Stimulated activated CD4-positive, alpha-beta T cell treated with anti-CD3 and anti-CD28 coated beads, Interleukin-2, amount 100 ng/mL, for 4 hours (primary cell): ENCODE results near the gene NYAP1.
A peak's percentile ranks its signal among the peaks of the same experiment; 100 is the strongest.
"Not testable (repeated sequence)": the region's sequence is repeated elsewhere in the genome, so short reads cannot be mapped to it uniquely, and the experiment has no call there.

Experiments used
- DNase-seq: peaks from one replicate; pipeline ENCODE4 v3.0.0-alpha.2; 2020; ENCODE audit warnings: low read depth

Gene NYAP1

DNA sequence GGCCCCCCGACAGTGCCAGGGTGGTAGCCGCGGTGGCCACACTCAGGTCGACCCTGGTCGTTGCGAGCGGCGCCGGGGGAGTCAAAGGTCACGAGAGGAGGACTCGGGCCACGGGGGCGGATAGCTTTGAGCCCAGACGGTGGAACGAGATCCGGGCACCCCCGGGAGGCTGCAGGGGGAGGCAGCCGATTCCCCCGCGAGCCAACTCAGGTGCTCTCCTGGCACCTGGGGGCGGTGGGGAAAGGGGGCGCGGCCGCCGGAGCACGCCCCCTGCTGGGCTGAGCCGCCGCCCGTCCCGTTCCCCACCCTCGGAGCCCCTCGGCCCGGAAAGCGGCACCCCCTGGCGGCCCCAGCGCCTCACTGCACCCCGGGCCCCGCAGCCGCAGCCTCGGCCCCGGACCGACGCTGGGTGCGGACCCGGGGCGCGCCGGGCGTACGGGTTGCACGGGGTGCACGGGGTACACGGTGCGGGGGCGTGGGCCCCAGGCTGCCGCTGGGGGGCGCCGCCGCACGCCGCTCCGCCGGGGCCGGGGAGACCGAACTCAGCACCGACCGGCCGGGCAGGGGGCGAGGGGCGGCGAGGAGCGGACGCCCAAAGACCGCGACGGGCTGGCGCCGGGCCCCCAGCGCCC lies 521 bp upstream of the NYAP1 start:
- peak; percentile 70 for DNase-seq

DNA sequence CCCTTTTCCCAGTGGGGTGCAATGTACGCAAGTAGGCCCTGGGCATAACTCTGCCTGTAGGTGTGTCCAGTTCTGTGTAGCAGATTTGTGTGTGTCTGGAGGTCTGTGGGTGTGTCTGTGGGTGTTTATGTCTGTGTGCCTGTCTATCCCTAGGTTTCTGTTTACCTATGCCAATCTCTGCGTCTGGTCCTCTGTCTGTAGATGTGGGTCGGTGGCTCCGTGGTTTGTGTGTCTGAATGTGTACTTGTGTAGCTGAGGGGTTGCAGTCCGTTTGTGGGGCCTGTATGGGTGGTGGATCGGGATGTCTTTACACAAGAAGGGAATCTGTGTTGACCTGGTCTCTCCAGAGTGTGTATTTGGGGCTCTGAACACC lies 932 bp downstream of the NYAP1 start:
- no peak for DNase-seq

DNA sequence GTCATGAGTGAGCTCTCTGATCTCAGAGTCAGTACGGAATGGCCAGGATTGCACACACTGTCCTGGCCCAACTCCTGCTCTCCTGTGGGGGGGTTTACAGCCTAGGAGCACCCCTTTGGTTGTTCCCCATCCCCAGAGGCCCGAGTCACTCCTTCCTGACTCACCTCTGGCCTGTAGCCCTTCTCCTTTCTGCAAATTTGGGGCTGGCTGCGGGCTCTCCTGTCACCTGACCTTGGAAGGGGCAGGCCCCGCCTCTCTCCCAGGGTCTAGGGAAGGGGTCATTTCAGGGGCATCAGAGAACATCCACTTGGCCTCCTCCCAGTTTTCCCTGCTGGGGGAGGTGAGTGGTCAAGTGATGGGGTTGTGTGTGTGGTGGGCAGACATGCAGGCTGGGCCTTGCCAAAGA lies 1.7 kb downstream of the NYAP1 start:
- no peak for DNase-seq

DNA sequence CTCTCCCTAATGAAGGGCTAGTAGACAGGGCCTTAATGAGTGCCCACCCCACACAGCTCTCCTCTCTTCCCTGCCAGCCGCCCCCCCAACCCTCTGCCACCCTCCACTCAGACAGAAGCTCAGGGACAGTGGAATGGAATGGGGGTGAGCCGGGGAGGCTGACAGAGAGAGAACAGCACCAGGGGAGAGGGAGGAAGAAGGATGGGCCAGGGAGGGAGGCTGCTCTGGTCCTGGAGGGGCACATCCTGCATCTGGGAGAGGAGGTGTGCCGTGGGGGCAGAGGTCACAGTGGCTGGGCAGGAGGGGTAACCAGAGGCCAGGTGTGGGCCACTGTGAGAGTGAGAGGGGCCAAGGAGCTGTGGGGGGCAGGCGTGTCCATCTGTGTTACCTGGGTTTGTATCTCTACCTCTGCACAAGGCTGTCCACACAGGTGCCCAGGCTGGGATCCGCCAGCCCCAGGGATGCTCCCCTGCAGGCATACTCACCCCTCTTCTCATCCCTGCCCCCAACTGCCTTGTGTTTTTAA lies 2.4 kb downstream of the NYAP1 start:
- no peak for DNase-seq

DNA sequence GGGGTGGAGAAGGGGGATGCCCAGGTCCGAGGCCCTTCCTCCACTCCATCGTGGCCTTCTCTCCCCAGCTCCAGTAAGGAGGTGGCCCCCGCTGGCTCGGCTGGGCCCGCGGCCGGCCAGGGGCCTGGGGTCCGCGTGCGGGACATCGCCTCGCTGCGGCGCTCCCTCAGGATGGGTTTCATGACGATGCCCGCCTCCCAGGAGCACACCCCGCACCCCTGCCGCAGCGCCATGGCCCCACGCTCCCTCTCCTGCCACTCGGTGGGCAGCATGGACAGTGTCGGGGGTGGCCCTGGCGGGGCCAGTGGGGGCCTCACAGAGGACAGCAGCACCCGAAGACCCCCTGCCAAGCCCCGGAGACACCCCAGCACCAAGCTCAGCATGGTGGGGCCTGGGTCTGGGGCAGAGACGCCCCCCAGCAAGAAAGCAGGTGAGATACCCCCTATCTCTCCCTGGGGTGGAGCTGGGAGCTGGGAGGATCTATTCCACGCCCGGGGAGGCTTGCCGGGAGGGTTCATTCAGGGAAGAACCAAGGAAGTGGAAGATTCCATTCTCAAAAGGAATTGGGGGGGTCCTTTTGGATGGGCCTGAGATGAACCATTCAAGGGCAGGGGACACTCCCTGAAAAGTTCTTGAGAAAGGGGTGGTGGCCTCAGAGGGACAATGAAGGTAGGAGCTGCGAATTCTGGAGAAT lies 3.2 kb downstream of the NYAP1 start:
- no peak for DNase-seq

DNA sequence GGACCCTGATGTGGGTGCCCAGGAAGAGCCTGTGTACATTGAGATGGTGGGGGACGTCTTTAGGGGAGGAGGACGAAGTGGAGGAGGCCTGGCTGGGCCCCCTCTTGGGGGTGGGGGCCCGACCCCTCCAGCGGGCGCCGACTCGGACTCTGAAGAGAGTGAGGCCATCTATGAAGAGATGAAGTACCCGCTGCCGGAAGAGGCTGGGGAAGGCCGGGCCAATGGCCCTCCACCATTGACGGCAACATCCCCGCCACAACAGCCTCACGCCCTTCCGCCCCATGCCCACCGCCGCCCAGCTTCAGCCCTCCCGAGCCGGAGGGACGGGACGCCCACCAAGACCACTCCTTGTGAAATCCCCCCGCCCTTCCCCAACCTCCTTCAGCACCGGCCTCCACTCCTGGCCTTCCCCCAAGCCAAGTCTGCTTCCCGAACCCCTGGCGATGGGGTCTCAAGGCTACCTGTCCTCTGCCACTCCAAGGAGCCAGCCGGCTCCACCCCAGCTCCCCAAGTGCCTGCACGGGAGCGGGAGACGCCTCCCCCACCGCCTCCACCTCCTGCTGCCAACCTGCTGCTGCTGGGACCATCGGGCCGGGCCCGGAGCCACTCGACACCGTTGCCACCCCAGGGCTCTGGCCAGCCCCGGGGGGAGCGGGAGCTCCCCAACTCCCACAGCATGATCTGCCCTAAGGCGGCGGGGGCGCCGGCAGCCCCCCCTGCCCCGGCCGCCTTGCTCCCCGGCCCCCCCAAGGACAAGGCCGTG lies 4.8 kb downstream of the NYAP1 start:
- DNase-seq: no peak

DNA sequence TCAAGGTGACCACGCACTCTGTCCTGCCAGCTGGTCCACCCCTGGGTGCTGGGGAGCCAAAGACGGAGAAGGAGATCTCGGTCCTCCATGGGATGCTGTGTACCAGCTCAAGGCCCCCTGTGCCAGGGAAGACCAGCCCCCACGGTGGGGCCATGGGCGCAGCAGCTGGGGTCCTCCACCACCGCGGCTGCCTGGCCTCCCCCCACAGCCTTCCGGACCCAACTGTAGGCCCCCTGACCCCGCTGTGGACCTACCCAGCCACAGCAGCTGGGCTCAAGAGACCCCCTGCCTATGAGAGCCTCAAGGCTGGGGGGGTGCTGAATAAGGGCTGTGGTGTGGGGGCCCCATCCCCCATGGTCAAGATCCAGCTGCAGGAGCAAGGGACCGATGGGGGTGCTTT lies 5.4 kb downstream of the NYAP1 start:
- no peak for DNase-seq

DNA sequence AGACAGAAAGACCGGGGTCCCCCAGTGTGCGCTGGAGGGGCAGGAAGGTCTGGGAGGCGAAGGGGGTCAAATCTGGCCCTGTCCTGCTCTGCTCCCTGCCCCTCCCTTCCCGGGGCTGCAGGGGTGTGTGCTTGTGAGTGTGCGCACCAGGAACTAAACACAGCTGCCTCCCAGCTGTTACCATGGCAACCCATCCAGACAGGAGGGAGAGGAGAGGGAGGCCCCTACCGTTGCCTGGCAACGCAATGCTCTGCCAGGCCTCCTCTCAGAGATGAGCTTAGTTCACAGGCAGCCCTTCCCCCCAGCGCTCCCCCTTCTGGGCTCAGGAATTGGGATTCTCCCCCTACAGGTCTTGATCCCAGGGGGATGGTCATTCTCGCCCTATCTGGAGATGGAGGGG lies 6.1 kb downstream of the NYAP1 start:
- DNase-seq: no peak

DNA sequence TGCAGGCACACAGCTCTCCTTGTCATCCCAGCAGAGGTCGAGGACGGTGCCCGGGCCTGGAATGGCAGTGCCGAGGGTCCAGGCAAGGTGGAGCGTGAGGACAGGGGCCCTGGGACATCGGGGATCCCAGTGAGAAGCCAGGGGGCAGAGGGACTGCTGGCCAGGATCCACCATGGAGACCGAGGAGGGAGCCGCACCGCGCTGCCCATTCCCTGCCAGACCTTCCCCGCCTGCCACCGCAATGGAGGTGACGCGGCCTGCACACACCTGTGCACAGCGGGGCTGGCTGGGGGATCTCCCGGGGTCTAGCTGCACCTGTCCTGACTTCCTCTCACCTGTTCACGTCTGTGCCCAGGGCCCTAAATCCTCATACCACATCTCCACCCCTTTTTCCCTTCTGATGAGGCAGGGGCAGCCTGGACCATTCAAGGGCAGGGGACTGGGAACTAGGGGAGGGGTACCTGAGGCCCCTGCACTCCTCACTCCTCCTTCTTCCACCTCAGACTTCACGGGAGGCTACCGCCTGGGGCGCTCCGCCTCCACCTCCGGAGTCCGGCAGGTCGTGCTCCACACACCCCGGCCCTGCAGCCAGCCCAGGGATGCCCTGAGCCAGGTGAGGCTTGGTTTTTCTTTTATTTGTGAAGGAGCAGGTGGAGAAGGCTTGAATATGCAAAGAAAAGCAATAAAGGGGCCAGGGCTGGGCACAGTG lies 6.9 kb downstream of the NYAP1 start:
- no peak for DNase-seq

DNA sequence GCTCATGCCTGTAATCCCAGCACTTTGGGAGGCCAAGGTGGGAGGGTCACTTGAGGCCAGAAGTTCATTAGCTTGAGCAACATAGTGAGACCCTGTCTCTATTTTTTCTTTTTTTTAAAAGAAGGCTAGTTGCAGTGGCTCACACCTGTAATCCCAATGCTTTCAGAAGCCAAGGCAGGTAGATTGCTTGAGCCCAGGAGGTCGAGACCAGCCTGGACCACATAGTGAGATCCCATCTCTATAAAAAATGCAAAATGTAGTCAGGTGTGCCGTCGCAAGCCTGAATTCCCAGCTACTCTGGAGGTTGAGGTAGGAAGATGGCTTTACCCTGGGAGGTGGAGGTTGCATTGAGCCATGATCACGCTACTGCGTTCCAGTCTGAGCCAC lies 7.5 kb downstream of the NYAP1 start:
- DNase-seq: no peak

DNA sequence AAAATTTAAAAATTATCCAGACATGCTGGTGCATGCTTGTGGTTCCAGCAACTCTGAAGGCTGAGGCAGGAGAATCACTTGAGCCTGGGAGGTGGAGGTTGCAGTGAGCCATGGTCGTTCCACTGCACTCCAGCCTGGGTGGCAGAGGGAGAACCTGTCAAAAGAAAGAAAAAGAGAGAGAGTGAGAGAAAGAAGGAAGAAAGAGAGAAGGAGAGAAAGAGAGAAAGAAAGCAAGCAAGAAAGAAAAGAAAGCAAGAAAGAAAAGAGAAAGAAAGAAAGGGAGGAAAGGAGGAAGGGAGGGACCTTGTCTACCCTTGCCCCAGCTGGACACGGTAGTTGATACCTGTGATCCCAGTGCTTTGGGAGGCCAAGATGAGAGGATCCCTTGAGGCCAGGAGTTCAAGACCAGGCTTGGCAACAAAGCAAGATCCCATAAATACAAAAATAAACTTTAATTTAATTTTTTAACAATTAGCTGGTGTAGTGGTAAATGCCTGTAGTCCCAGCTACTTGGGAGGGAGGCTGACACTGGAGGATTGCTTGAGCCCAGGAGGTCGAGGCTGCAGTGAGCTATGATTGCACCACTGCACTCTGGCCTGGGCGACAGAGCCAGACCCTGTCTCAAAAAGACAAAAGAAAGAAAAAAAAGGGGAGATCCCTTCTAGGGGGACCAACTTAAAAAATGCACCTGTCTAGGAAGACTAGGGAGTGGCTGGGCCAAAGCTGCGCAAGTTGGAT lies 9.2 kb downstream of the NYAP1 start:
- DNase-seq: no peak

DNA sequence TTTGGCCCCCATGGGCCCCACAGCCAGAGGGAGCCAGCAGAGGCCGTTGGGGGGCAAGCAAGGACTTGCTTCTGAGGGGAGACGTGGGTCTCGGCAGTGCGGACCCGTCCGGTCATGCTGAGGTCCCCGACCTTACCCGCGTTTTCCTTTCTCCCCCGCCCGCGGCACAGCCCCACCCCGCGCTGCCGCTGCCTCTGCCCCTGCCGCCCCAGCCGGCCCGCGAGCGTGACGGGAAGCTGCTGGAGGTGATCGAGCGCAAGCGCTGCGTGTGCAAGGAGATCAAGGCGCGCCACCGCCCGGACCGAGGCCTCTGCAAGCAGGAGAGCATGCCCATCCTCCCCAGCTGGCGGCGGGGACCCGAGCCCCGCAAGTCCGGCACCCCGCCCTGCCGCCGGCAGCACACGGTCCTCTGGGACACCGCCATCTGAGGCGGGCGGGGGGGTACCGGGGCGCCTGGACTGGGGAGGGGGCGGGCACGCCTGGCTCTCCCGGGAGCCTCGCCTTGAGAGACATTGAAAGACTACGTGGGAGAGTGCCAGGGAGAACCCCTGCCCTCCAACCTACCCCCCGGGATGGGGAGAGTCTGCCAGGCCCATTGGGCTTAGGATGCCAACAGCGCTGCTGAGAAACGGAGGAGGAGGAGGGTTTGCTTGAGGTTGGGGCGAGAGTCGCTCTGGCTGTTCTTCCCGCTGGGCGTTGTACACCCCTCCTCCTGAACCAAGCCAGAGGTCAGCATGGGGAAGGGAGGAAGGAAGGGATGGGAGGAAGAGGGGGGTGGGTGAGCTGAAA lies 9.9 kb downstream of the NYAP1 start:
- peak; percentile 36 for DNase-seq

DNA sequence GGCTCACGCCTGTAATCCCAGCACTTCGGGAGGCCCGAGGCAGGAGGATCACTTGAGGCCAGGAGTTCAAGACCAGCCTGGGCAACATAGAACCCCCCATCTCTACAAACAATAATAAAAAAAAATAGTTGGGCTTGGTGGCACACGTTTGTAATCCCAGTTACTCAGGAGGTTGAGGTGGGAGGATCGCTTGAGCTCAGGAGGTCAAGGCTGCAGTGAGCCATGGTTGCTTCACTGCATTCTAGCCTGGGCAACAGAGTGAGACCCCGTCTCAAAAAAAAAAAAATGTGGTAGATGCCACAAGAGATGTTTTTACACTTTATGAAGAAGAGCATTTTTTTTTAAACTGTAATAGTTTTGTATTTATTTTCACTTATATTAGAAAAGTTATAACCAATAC lies 12.8 kb downstream of the NYAP1 start:
- no peak for DNase-seq

DNA sequence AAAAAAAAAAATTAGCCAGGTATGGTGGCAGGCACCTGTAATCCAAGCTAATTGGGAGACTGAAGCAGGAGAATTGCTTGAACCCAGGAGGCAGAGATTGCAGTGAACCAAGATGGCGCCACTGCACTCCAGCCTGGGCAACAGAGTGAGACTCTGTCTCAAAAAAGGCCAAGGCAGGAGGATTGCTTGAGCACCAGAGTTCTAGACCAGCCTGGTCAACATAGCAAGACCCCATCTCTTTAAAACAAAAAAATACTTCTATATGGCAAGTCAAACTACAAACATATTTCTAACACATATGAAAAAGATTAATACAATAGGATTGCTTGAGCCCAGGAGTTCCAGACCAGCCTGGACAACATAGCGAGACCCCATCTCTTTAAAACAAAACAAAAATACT lies 17.0 kb downstream of the NYAP1 start:
- not testable (repeated sequence) for DNase-seq

DNA sequence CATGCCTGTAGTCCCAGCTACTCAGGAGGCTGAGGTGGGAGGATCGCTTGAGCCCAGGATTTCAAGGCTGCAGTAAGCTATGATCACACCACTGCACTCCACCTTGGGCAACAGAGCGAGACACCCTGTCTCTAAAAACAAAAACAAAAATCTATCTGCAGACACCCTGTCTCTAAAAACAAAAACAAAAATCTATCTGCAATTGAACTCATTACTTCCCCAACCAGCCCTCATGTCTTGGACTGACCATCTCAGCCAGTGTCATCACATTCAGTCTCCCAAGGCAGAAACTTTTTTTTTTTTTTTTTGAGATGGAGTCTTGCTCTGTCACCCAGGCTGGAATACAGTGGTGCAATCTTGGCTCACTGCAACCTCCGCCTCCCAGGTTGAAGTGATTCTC lies 20.3 kb downstream of the NYAP1 start:
- not testable (repeated sequence) for DNase-seq

DNA sequence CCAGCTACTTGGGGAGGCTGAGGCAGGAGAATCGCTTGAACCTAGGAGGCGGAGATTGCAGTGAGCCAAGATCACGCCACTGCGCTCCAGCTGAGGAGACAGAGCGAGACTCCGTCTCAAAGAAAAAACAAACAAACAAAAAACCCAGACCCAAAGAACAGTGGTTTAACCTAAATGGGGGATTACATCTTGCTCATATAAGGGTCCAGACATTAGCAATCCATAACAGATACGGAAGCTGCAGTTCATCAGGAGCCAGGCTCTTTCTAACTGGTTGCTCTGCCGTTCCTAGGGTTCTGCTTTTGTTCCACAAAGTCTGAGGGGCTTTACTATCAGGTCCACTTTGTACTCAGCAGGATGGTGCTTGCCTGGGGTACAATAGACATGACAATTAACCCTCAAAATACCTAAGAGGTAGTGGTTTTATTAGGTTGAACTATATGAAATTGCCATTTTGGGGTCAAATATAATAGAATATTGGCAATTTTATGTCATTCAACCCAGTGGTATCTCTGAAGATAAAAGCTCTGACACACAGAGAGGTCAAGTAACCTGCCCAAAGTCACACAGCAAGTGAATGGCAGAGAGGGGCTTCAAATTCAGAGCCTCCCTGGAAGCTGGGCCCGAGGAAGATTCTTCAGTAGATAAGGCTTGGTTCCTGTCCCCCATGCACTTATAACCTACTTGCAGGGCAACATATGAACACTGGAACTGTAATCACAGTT lies 21.3 kb downstream of the NYAP1 start:
- DNase-seq: no peak

DNA sequence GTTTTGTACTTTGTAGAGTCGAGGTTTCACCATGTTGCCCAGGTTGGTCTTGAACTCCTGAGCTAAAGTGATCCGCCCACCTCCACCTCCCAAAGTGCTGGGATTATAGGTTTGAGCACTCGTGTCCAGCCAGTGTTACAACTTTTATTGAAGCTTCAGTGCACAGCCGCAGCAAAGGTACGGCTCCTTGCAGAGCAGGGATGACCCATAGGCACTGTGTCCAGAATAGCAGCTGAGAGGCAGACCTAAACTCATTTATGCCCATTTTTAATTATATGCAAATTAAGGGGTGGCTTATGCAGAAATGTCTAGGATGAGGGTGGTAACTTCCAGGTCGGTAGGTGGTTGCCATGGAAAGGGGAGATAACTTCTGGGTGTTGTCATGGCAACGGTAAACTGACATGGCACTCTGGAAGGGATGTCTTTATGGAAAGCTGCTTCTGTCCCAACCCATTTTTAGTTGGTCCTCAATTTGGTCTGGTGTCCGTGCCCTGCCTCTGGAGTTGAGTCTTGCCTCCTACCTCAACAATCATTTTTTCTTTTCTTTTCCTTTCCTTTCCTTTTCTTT lies 22.7 kb downstream of the NYAP1 start:
- DNase-seq: no peak

DNA sequence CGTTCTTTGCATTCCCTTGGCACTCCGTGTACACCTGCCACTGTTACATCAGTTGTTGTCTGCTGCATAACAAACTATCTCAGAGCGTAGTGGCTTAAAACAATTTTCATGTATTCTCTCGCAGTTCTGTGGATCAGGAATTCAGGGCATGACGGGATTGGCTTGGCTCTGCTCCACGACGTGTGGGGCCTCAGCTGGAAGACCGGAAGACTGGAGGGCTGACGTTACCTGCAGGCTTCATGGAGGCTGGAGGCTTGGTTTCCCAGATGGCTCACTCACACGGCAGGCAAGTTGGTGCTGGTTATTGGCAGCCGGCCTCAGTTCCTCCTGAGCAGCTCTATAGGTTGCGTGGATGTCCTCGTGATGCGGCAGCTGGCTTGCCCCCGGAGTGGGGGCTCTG lies 25.5 kb downstream of the NYAP1 start:
- DNase-seq: no peak

DNA sequence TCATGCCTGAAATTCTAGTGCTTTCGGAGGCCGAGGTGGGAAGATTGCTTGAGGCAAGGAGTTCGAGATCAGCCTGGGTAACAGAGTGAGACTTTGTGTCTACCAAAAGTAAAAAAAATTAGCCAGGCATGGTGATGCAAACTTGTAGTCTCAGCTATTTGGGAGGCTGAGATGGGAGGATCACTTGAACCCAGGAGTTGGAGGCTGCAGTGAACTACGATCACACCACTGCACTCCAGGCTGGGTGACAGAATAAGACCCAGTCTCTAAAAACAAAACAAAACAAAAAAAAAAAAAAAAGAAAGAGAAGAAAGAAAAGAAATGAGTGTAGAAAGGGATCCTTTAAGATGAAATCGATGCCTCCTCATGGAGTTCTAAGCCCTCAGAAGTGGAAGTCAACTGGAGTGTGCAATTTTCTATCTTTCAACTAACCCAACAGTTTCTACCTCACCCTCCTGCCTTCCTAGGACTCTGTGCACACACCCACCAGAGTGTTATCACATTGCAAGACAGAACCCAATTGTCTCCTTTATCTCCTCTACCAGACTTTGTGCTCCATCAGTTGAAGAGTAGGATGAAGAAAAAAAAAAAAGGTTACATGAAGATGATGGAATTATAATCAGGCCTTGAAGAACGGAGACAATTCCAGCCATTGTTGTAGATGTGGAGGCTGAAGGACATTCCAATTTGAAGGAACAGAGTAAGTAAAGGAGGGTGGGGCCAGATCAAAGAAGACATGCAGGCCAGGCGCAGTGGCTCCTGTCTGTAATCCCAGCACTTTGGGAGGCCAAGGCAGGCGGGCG lies 26.9 kb downstream of the NYAP1 start:
- DNase-seq: no peak
